Osteoblast (primary cell): ENCODE measurements around the gene HNRNPA0. TPM values are rescaled to one million over a fixed set of nuclear protein-coding genes. Genes with fewer than 3 reads are reported as not detected.

Source experiments
- DNase-seq: peaks from one replicate; pipeline ENCODE4 v3.0.0; 2011; ENCODE audit warnings: low spot score, mixed read lengths; ENCODE audit not compliant: insufficient read length; ENCODE audit errors: missing footprints
- H2AFZ ChIP-seq: 2 replicates; pipeline ENCODE4 v1.6.0; 2011; ENCODE audit warnings: mild to moderate bottlenecking, low read length
- H3K27ac ChIP-seq: 2 replicates; pipeline ENCODE4 v1.5.1; 2011; ENCODE audit warnings: mild to moderate bottlenecking, low read depth, low read length, moderate library complexity
- H3K27me3 ChIP-seq: 2 replicates; pipeline ENCODE4 v1.6.0; 2012; ENCODE audit warnings: mild to moderate bottlenecking, control low read depth, inconsistent platforms, low read length, moderate library complexity; ENCODE audit not compliant: insufficient read depth
- H3K36me3 ChIP-seq: 2 replicates; pipeline ENCODE4 v1.5.1; 2011; ENCODE audit warnings: mild to moderate bottlenecking, low read length, control low read depth, moderate library complexity; ENCODE audit not compliant: insufficient read depth
- H3K4me1 ChIP-seq: 2 replicates; pipeline ENCODE4 v1.5.1; 2011; ENCODE audit warnings: mild to moderate bottlenecking, low read length, control low read depth, moderate library complexity; ENCODE audit not compliant: insufficient read depth
- H3K4me2 ChIP-seq: 2 replicates; pipeline ENCODE4 v1.6.0; 2011; ENCODE audit warnings: mild to moderate bottlenecking, low read length; ENCODE audit not compliant: insufficient read depth
- H3K4me3 ChIP-seq: fragments of 200-600 bp; sonication (generic); 3 replicates; pipeline ENCODE4 v1.5.1; 2012; ENCODE audit warnings: mild to moderate bottlenecking, low read length, inconsistent platforms; ENCODE audit not compliant: insufficient read depth
- H3K79me2 ChIP-seq: 2 replicates; pipeline ENCODE4 v1.6.0; 2012; ENCODE audit warnings: mild to moderate bottlenecking, low read length, control low read depth, inconsistent platforms; ENCODE audit not compliant: insufficient read depth
- H3K9me3 ChIP-seq: 2 replicates; pipeline ENCODE4 v1.5.1; 2011; ENCODE audit warnings: low read depth, low read length, control low read depth
- H4K20me1 ChIP-seq: 2 replicates; pipeline ENCODE4 v1.6.0; 2012; ENCODE audit warnings: mild to moderate bottlenecking, low read length, control low read depth; ENCODE audit not compliant: insufficient read depth
- CTCF ChIP-seq: IDR thresholded peaks from 2 replicates; pipeline ENCODE4 v1.5.1; 2011; ENCODE audit warnings: mild to moderate bottlenecking, low read depth, low read length, moderate library complexity; ENCODE audit errors: extremely low read depth
- total RNA-seq: library from RNA; depleted of rRNA; stranded (reverse); fragments of >200 nt; gene quantifications from 2 replicates; pipeline ENCODE4 v1.2.3, GENCODE V29; 2012

The HNRNPA0 gene
- total RNA-seq, 1 donor: 24.2 TPM

GRCh38 chr5:137760294-137760693 is 6.1 kb upstream of the HNRNPA0 start:
- no peak for DNase-seq
- Histone ChIP-seq H2AFZ (no peak overlapping the region), H4K20me1 (no peaks in the 10 kb centered on the region), H3K79me2 (no peaks in the 10 kb centered on the region), H3K36me3 (no peaks in the 10 kb centered on the region), H3K4me2 (no peak overlapping the region), H3K9me3 (no peaks in the 10 kb centered on the region), H3K4me1 (peaks cover 3% of the 10 kb centered on the region), H3K27me3 (no peaks in the 10 kb centered on the region), H3K27ac (no peak overlapping the region), H3K4me3 (no peak overlapping the region)
- no peak for TF ChIP-seq CTCF

GRCh38 chr5:137758715-137759306 is 4.6 kb upstream of the HNRNPA0 start:
- Histone ChIP-seq H3K79me2 (peaks cover 3% of the 10 kb centered on the region), H3K4me2 (no peak overlapping the region), H3K27ac (no peak overlapping the region), H3K4me1 (peaks cover 6% of the 10 kb centered on the region), H3K4me3 (no peak overlapping the region), H3K9me3 (no peaks in the 10 kb centered on the region), H3K27me3 (no peaks in the 10 kb centered on the region), H2AFZ (no peak overlapping the region), H3K36me3 (no peaks in the 10 kb centered on the region), H4K20me1 (no peaks in the 10 kb centered on the region)
- TF ChIP-seq CTCF: no peak
- DNase-seq: no peak

GRCh38 chr5:137758121-137758520 is 4.0 kb upstream of the HNRNPA0 start:
- H3K27ac ChIP-seq: no peak overlapping the region
- TF ChIP-seq CTCF: no peak

GRCh38 chr5:137757634-137758033 is 3.5 kb upstream of the HNRNPA0 start:
- Histone ChIP-seq H3K9me3 (no peaks in the 10 kb centered on the region), H3K4me1 (peaks cover 6% of the 10 kb centered on the region), H3K79me2 (peaks cover 15% of the 10 kb centered on the region), H3K4me2 (no peak overlapping the region), H2AFZ (no peak overlapping the region), H4K20me1 (peaks cover 8% of the 10 kb centered on the region), H3K36me3 (no peaks in the 10 kb centered on the region), H3K27ac (no peak overlapping the region), H3K27me3 (no peaks in the 10 kb centered on the region), H3K4me3 (no peak overlapping the region)
- TF ChIP-seq CTCF: no peak
- DNase-seq: no peak

More at GRCh38 chr5:137758121-137758520, 4.0 kb upstream of the HNRNPA0 start:
- Histone ChIP-seq H4K20me1 (peaks cover 4% of the 10 kb centered on the region), H3K79me2 (peaks cover 10% of the 10 kb centered on the region), H3K9me3 (no peaks in the 10 kb centered on the region), H3K4me2 (no peak overlapping the region), H3K27me3 (no peaks in the 10 kb centered on the region), H2AFZ (no peak overlapping the region), H3K36me3 (no peaks in the 10 kb centered on the region), H3K4me1 (peaks cover 6% of the 10 kb centered on the region), H3K4me3 (no peak overlapping the region)
- no peak for DNase-seq
